Ishikawa (cell line): ENCODE measurements around the gene TUBA3C.

Experiments used
- CREB1 ChIP-seq: IDR thresholded peaks from 2 replicates; pipeline ENCODE4 v1.6.1; 2012; ENCODE audit warnings: low read depth
- EP300 ChIP-seq: IDR thresholded peaks from 2 replicates; pipeline ENCODE4 v1.6.1; 2012; ENCODE audit warnings: borderline replicate concordance
- MAX ChIP-seq: IDR thresholded peaks from 2 replicates; pipeline ENCODE4 v1.6.1; 2012
- NFIC ChIP-seq: IDR thresholded peaks from 2 replicates; pipeline ENCODE4 v1.6.1; 2012
- RAD21 ChIP-seq: IDR thresholded peaks from 2 replicates; pipeline ENCODE4 v1.6.1; 2012; ENCODE audit warnings: low read depth
- TAF1 ChIP-seq: IDR thresholded peaks from 2 replicates; pipeline ENCODE4 v1.6.1; 2012; ENCODE audit warnings: low read depth, mild to moderate bottlenecking
- TEAD4 ChIP-seq: IDR thresholded peaks from 2 replicates; pipeline ENCODE4 v1.6.1; 2012
- YY1 ChIP-seq: IDR thresholded peaks from 2 replicates; pipeline ENCODE4 v1.6.1; 2012; ENCODE audit warnings: low read depth
- ZBTB7A ChIP-seq: IDR thresholded peaks from 2 replicates; pipeline ENCODE4 v1.6.1; 2012; ENCODE audit warnings: low read depth
- TF ChIP-seq, protein P1 (sequence below): IDR thresholded peaks from 2 replicates; pipeline ENCODE4 v1.6.1; 2012; ENCODE audit warnings: low read depth, mild to moderate bottlenecking
- TF ChIP-seq, protein P2 (sequence below): IDR thresholded peaks from 2 replicates; pipeline ENCODE4 v1.6.1; 2012

- TF ChIP-seq ZBTB7A (no peak), TAF1 (no peak), MAX (no peak), CREB1 (no peak), NFIC (no peak), YY1 (no peak), TEAD4 (no peak), EP300 (no peak), RAD21 (no peak)
- TF ChIP-seq, protein P1, sequence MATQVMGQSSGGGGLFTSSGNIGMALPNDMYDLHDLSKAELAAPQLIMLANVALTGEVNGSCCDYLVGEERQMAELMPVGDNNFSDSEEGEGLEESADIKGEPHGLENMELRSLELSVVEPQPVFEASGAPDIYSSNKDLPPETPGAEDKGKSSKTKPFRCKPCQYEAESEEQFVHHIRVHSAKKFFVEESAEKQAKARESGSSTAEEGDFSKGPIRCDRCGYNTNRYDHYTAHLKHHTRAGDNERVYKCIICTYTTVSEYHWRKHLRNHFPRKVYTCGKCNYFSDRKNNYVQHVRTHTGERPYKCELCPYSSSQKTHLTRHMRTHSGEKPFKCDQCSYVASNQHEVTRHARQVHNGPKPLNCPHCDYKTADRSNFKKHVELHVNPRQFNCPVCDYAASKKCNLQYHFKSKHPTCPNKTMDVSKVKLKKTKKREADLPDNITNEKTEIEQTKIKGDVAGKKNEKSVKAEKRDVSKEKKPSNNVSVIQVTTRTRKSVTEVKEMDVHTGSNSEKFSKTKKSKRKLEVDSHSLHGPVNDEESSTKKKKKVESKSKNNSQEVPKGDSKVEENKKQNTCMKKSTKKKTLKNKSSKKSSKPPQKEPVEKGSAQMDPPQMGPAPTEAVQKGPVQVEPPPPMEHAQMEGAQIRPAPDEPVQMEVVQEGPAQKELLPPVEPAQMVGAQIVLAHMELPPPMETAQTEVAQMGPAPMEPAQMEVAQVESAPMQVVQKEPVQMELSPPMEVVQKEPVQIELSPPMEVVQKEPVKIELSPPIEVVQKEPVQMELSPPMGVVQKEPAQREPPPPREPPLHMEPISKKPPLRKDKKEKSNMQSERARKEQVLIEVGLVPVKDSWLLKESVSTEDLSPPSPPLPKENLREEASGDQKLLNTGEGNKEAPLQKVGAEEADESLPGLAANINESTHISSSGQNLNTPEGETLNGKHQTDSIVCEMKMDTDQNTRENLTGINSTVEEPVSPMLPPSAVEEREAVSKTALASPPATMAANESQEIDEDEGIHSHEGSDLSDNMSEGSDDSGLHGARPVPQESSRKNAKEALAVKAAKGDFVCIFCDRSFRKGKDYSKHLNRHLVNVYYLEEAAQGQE: no peak
- TF ChIP-seq, protein P2, sequence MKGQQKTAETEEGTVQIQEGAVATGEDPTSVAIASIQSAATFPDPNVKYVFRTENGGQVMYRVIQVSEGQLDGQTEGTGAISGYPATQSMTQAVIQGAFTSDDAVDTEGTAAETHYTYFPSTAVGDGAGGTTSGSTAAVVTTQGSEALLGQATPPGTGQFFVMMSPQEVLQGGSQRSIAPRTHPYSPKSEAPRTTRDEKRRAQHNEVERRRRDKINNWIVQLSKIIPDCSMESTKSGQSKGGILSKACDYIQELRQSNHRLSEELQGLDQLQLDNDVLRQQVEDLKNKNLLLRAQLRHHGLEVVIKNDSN: no peak
These were observed 27.7 kb downstream of the TUBA3C start for GRCh38 chr13:19153782-19154450.
